Liver (tissue), 9 donors: Measurements from ENCODE around the gene FGR. TPM values are rescaled to one million over a fixed set of nuclear protein-coding genes. Genes with fewer than 3 reads are reported as not detected.
A peak's percentile ranks its signal among the peaks of the same experiment; 100 is the strongest.

Source experiments
- DNase-seq: peaks from one replicate; pipeline ENCODE4 v3.0.0-alpha.2; 2017; ENCODE audit warnings: low spot score
- H3K27ac ChIP-seq, 2 donors: one replicate each; pipeline ENCODE4 v1.7.0; 2013; ENCODE audit warnings: inconsistent platforms in 2 of 2, low read length in 2 of 2, control low read depth in 1 of 2, low read depth in 1 of 2, mild to moderate bottlenecking in 1 of 2
- H3K27me3 ChIP-seq, 4 donors: one replicate each; pipeline versions ENCODE4 v1.6.1 to v1.7.0; 2013; ENCODE audit warnings: low read length in 3 of 4, inconsistent platforms in 1 of 4, mild to moderate bottlenecking in 1 of 4, moderate library complexity in 1 of 4; ENCODE audit not compliant: control insufficient read depth in 4 of 4, insufficient read depth in 4 of 4
- H3K36me3 ChIP-seq, 4 donors: one replicate each; pipeline versions ENCODE4 v1.6.1 to v1.7.0; 2013; ENCODE audit warnings: low read length in 3 of 4, mild to moderate bottlenecking in 3 of 4, low read depth in 1 of 4, moderate library complexity in 1 of 4; ENCODE audit not compliant: control insufficient read depth in 4 of 4, insufficient read depth in 3 of 4
- H3K4me1 ChIP-seq, 4 donors: one replicate each; pipeline versions ENCODE4 v1.6.1 to v1.7.0; 2013; ENCODE audit warnings: low read length in 3 of 4, mild to moderate bottlenecking in 3 of 4, moderate library complexity in 1 of 4; ENCODE audit not compliant: control insufficient read depth in 4 of 4, insufficient read depth in 4 of 4
- H3K4me3 ChIP-seq, 3 donors: one replicate each; pipeline versions ENCODE4 v1.6.1 to v1.7.0; 2013; ENCODE audit warnings: low read length in 3 of 3, control low read depth in 1 of 3, low read depth in 1 of 3, mild to moderate bottlenecking in 1 of 3
- H3K9ac ChIP-seq, 2 donors: one replicate each; pipeline ENCODE4 v1.7.0; 2013; ENCODE audit warnings: low read length in 2 of 2, mild to moderate bottlenecking in 2 of 2, moderate library complexity in 2 of 2, control low read depth in 1 of 2, low read depth in 1 of 2
- H3K9me3 ChIP-seq, 4 donors: one replicate each; pipeline versions ENCODE4 v1.6.1 to v1.7.0; 2013; ENCODE audit warnings: low read length in 3 of 4; ENCODE audit not compliant: control insufficient read depth in 4 of 4
- CTCF ChIP-seq: fragments of 150-350 bp; IDR thresholded peaks from 2 replicates; pipeline ENCODE4 v1.5.1; 2017; ENCODE audit warnings: improper control_type of control experiment, low read depth, low read length; ENCODE audit not compliant: missing input control
- EGR1 ChIP-seq, 2 donors: IDR thresholded peaks; 2 replicates each; pipeline ENCODE4 v1.6.1; 2016 to 2018; ENCODE audit warnings: antibody characterized with exemption in 2 of 2, low read depth in 2 of 2
- FOXA1 ChIP-seq: IDR thresholded peaks from 2 replicates; pipeline ENCODE4 v1.6.1; 2016; ENCODE audit warnings: antibody characterized with exemption
- FOXA2 ChIP-seq: IDR thresholded peaks from 2 replicates; pipeline ENCODE4 v1.6.1; 2016; ENCODE audit warnings: antibody characterized with exemption
- GABPA ChIP-seq, 2 donors: IDR thresholded peaks in 1 of 2; conservative IDR thresholded peaks in 1 of 2; 2 replicates each; pipeline ENCODE4 v1.6.1; 2016; ENCODE audit warnings: antibody characterized with exemption in 2 of 2, mild to moderate bottlenecking in 1 of 2, moderate library complexity in 1 of 2
- HNF4A ChIP-seq, 2 donors: conservative IDR thresholded peaks; 2 replicates each; pipeline ENCODE4 v1.6.1; 2016; ENCODE audit warnings: antibody characterized with exemption in 2 of 2, mild to moderate bottlenecking in 2 of 2
- HNF4G ChIP-seq: IDR thresholded peaks from 2 replicates; pipeline ENCODE4 v1.6.1; 2016; ENCODE audit warnings: antibody characterized with exemption
- JUND ChIP-seq, 2 donors: IDR thresholded peaks; 2 replicates each; pipeline ENCODE4 v1.6.1; 2016; ENCODE audit warnings: antibody characterized with exemption in 2 of 2
- MAX ChIP-seq: IDR thresholded peaks from 2 replicates; pipeline ENCODE4 v1.6.1; 2016; ENCODE audit warnings: antibody characterized with exemption
- NR2F2 ChIP-seq: IDR thresholded peaks from 2 replicates; pipeline ENCODE4 v1.6.1; 2016; ENCODE audit warnings: antibody characterized with exemption
- RXRA ChIP-seq, 2 donors: IDR thresholded peaks; 2 replicates each; pipeline ENCODE4 v1.6.1; 2017 to 2018; ENCODE audit warnings: antibody characterized with exemption in 2 of 2, mild to moderate bottlenecking in 1 of 2
- SP1 ChIP-seq: IDR thresholded peaks from 2 replicates; pipeline ENCODE4 v1.6.1; 2018; ENCODE audit warnings: antibody characterized with exemption, mild to moderate bottlenecking
- TAF1 ChIP-seq: conservative IDR thresholded peaks from 2 replicates; pipeline ENCODE4 v1.6.1; 2016; ENCODE audit warnings: antibody characterized with exemption, mild to moderate bottlenecking
- YY1 ChIP-seq: IDR thresholded peaks from 2 replicates; pipeline ENCODE4 v1.6.1; 2016; ENCODE audit warnings: antibody characterized with exemption, mild to moderate bottlenecking
- ZBTB33 ChIP-seq: IDR thresholded peaks from 2 replicates; pipeline ENCODE4 v1.6.1; 2016; ENCODE audit warnings: antibody characterized with exemption
- WGBS: extraction: QIAGEN DNeasy Blood & Tissue Kit; methylation state at CpG from one replicate; pipeline ENCODE4 v1.1.7; 2013; 5-methylcytosine and 5-hydroxymethylcytosine counted together
- polyA plus RNA-seq, 2 donors: library from polyadenylated mRNA; stranded (reverse) in 1 of 2; unstranded in 1 of 2; fragments of 200-250 nt in 1 of 2; fragments of >200 nt in 1 of 2; fragmentation: Nextera tagmentation in 1 of 2; extraction: Ambion mirVana in 1 of 2; gene quantifications; one replicate each; pipeline versions ENCODE4 v1.2.1 to v1.2.3, GENCODE V29; 2013 to 2015
- total RNA-seq, 2 donors: library from RNA; depleted of rRNA; stranded (reverse); fragments of >200 nt; gene quantifications; one replicate each; pipeline ENCODE4 v1.2.3, GENCODE V29; 2014
- TF ChIP-seq, protein P1 (sequence below): IDR thresholded peaks from 2 replicates; pipeline ENCODE4 v1.6.1; 2016; ENCODE audit warnings: antibody characterized with exemption
- TF ChIP-seq, protein P2 (sequence below): IDR thresholded peaks from 2 replicates; pipeline ENCODE4 v1.6.1; 2016; ENCODE audit warnings: antibody characterized with exemption, mild to moderate bottlenecking
- donor health status: healthy.
- donor health status: healthy.
- donor health status: healthy.
- donor health status: healthy.
- donor health status: healthy.

Gene FGR
- total and polyA plus RNA-seq, 4 donors, result 2.8 to 20.2 (median 6.2) TPM

DNA sequence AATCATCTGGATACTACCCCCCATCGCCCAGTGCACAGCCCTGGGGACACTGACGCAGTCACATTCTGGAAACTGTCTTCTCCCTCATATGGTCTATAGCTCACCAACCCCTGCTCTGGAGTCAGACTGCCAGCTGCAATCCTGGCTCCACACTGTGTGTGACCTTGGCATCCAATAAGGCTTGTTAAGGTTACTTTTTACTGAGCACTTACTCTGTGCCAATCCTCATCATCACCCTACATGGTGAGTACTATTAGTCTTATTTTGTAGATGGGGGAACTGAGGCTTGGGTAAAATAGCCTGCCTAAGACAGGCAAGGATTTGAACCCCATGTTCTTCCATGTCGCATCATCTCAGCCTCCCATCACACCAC is 65.9 kb downstream of the FGR start:
- 88% methylated on average over 3 of the region's 3 CpGs for WGBS
- TF ChIP-seq SP1 (no peak), EGR1 (IDR thresholded peaks at IDR 0.05; ENCODE audit: low read depth in 2 of 2) (no peak), HNF4A (conservative IDR thresholded peaks at IDR 0.05) (no peak), MAX (no peak), HNF4G (no peak), CTCF (no peak), JUND (IDR thresholded peaks at IDR 0.05) (no peak), FOXA1 (no peak), ZBTB33 (no peak), YY1 (no peak), GABPA (IDR thresholded peaks at IDR 0.05 in 1 of 2, conservative IDR thresholded peaks at IDR 0.05 in 1 of 2) (no peak), NR2F2 (no peak), FOXA2 (no peak), RXRA (IDR thresholded peaks at IDR 0.05) (no peak), TAF1 (no peak)
- TF ChIP-seq, protein P1, sequence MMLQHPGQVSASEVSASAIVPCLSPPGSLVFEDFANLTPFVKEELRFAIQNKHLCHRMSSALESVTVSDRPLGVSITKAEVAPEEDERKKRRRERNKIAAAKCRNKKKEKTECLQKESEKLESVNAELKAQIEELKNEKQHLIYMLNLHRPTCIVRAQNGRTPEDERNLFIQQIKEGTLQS, result no peak
- TF ChIP-seq, protein P2, sequence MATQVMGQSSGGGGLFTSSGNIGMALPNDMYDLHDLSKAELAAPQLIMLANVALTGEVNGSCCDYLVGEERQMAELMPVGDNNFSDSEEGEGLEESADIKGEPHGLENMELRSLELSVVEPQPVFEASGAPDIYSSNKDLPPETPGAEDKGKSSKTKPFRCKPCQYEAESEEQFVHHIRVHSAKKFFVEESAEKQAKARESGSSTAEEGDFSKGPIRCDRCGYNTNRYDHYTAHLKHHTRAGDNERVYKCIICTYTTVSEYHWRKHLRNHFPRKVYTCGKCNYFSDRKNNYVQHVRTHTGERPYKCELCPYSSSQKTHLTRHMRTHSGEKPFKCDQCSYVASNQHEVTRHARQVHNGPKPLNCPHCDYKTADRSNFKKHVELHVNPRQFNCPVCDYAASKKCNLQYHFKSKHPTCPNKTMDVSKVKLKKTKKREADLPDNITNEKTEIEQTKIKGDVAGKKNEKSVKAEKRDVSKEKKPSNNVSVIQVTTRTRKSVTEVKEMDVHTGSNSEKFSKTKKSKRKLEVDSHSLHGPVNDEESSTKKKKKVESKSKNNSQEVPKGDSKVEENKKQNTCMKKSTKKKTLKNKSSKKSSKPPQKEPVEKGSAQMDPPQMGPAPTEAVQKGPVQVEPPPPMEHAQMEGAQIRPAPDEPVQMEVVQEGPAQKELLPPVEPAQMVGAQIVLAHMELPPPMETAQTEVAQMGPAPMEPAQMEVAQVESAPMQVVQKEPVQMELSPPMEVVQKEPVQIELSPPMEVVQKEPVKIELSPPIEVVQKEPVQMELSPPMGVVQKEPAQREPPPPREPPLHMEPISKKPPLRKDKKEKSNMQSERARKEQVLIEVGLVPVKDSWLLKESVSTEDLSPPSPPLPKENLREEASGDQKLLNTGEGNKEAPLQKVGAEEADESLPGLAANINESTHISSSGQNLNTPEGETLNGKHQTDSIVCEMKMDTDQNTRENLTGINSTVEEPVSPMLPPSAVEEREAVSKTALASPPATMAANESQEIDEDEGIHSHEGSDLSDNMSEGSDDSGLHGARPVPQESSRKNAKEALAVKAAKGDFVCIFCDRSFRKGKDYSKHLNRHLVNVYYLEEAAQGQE, result no peak
- Histone ChIP-seq H3K27me3 (no peaks in the 10 kb centered on the region), H3K9ac (no peak overlapping the region), H3K9me3 (no peaks in the 10 kb centered on the region), H3K4me1 (peaks cover 38 to 84% (median 58%) of the 10 kb centered on the region in 4 donors), H3K36me3 (no peaks in the 10 kb centered on the region), H3K4me3 (peak overlapping the region in 1 of 3 donors; percentile 24), H3K27ac (peak overlapping the region; percentile 50 to 70)
- DNase-seq, result no peak
